ENCODE data around the gene SPATA46.

The SPATA46 gene

DNA sequence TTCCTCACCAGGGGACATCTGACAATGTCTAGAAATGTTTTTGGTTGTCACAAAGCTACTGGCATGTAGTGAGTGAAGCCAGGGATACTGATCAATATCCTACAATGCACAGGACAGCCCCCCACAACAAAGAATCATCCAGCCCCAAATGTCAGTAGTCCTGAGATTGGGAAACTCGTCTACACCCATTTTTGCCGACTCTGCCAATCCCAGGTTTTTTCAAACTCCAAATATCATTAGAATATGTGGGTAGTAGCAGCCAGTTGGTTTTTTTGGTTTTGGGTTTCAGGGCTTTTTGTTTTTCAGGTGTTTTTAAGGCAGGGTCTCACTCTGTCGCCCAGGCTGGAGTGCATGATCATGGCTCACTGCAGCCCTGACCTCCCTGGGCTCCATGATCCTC lies 5.9 kb downstream of the SPATA46 start:
- TF ChIP-seq L3MBTL2 (conservative IDR thresholded peaks at IDR 0.05) (no peak), ELF4 (IDR thresholded peaks at IDR 0.05) (no peak), LEF1 (IDR thresholded peaks at IDR 0.05; ENCODE audit: borderline replicate concordance) (no peak), CTBP1 (IDR thresholded peaks at IDR 0.05; ENCODE audit: borderline replicate concordance) (no peak), NFRKB (IDR thresholded peaks at IDR 0.05) (no peak), FOXK2 (IDR thresholded peaks at IDR 0.05) (no peak), FOXM1 (IDR thresholded peaks at IDR 0.05; ENCODE audit: borderline replicate concordance) (no peak), BHLHE40 (IDR thresholded peaks at IDR 0.05; ENCODE audit: borderline replicate concordance) (no peak), SP1 (IDR thresholded peaks at IDR 0.05) (no peak), TARDBP (IDR thresholded peaks at IDR 0.05) (no peak), SUZ12 (IDR thresholded peaks at IDR 0.05) (no peak), ARNT (IDR thresholded peaks at IDR 0.05) (no peak), HDGF (IDR thresholded peaks at IDR 0.05; ENCODE audit: borderline replicate concordance) (no peak), ZNF384 (IDR thresholded peaks at IDR 0.05) (no peak), FOXA1 (IDR thresholded peaks at IDR 0.05) (no peak)
- TF ChIP-seq, protein P1, sequence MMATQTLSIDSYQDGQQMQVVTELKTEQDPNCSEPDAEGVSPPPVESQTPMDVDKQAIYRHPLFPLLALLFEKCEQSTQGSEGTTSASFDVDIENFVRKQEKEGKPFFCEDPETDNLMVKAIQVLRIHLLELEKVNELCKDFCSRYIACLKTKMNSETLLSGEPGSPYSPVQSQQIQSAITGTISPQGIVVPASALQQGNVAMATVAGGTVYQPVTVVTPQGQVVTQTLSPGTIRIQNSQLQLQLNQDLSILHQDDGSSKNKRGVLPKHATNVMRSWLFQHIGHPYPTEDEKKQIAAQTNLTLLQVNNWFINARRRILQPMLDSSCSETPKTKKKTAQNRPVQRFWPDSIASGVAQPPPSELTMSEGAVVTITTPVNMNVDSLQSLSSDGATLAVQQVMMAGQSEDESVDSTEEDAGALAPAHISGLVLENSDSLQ (IDR thresholded peaks at IDR 0.05) = no peak
- POLR2A ChIA-PET = no interaction called here
- CTCF ChIA-PET = interaction anchor here (0.6 kb wide), 1 partner anchor 57 kb away, joined by 3 read pairs; no protein-coding TSS in a partner anchor
- DNase-seq (ENCODE audit: extremely low spot score) = no peak

DNA sequence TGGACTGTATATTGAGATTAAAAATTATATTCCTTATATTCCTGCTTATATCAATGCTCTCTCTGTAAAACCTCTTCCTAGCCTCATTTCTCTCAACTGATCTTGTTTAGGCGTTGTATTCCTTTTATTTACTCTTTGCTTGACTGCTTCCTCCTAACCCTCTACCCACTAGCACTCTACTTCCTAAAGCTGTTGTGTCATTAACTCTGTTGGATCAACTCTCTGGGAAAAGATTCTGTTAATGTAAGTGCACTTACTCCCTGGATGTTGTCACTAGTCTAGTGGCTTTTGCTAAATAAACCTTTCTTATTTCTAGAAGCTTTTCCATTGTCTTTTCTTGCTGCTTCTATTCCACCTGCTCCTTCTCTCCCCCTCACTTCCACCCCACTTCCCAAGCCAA lies 6.5 kb downstream of the SPATA46 start:
- TF ChIP-seq FOXM1 (IDR thresholded peaks at IDR 0.05; ENCODE audit: borderline replicate concordance) (no peak), HDGF (IDR thresholded peaks at IDR 0.05; ENCODE audit: borderline replicate concordance) (no peak), FOXK2 (IDR thresholded peaks at IDR 0.05) (no peak), FOXA1 (IDR thresholded peaks at IDR 0.05) (no peak), ARNT (IDR thresholded peaks at IDR 0.05) (no peak), ZNF384 (IDR thresholded peaks at IDR 0.05) (no peak), SUZ12 (IDR thresholded peaks at IDR 0.05) (no peak), SP1 (IDR thresholded peaks at IDR 0.05) (no peak)
- CTCF ChIA-PET = interaction anchor here (0.6 kb wide), 1 partner anchor 57 kb away, joined by 3 read pairs; no protein-coding TSS in a partner anchor
- no peak for DNase-seq (ENCODE audit: extremely low spot score)
- POLR2A ChIA-PET = no interaction called here

DNA sequence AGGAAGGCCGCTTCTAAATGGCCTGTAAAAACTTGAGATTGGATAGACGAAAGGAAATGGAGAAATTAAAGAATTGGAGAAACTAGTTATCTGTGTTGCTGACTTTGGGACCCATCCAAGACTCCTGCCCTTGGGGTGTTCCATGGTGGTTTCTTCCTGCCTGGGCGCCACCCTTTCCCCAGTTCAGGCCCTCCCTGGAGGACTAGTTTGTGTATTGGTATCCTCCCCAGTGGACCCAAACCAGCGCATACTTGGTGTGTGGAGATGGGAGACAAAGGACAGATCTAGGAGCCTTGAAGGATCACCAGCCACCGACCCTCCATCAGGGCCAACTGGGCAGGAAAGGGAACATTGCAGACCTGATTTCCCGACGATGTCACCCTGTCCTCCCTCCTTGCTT lies 7.1 kb downstream of the SPATA46 start:
- ChIA-PET POLR2A (no interaction called here), CTCF (no interaction called here)

DNA sequence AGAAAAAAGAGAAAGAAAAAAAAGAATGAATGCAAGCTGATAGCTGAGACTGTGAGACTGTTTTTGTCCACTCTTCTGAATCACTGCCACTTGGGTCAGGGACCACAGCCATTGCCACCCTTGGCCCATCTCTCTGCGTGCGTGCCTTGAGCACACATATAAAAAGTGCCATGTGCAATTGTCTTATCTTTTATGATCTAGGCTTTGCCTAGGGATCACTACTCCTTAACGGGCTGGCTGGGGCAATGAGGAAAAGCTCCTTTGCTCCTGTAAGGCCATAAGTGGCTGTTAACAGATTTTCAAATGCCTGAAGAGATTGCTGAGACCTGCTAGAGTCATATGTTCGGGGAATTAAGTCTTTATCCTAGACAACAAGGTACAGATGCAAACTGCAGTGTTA lies 8.2 kb downstream of the SPATA46 start:
- no peak for DNase-seq (ENCODE audit: extremely low spot score)
- TF ChIP-seq FOXK2 (IDR thresholded peaks at IDR 0.05) = no peak
- TF ChIP-seq TARDBP (IDR thresholded peaks at IDR 0.05) = no peak
- no peak for TF ChIP-seq NFRKB (IDR thresholded peaks at IDR 0.05)
- no peak for TF ChIP-seq SUZ12 (IDR thresholded peaks at IDR 0.05)
- TF ChIP-seq ARNT (IDR thresholded peaks at IDR 0.05) = no peak
- ChIA-PET POLR2A (no interaction called here), CTCF (no interaction called here)

More for the DNA sequence above, 7.1 kb downstream of the SPATA46 start:
- no peak for DNase-seq (ENCODE audit: extremely low spot score)
- TF ChIP-seq LEF1 (IDR thresholded peaks at IDR 0.05; ENCODE audit: borderline replicate concordance) (no peak), CTBP1 (IDR thresholded peaks at IDR 0.05; ENCODE audit: borderline replicate concordance) (no peak), FOXM1 (IDR thresholded peaks at IDR 0.05; ENCODE audit: borderline replicate concordance) (no peak), ELF4 (IDR thresholded peaks at IDR 0.05) (no peak), ZNF384 (IDR thresholded peaks at IDR 0.05) (no peak), NFRKB (IDR thresholded peaks at IDR 0.05) (no peak), SUZ12 (IDR thresholded peaks at IDR 0.05) (no peak), HDGF (IDR thresholded peaks at IDR 0.05; ENCODE audit: borderline replicate concordance) (no peak), TARDBP (IDR thresholded peaks at IDR 0.05) (no peak), SP1 (IDR thresholded peaks at IDR 0.05) (no peak), BHLHE40 (IDR thresholded peaks at IDR 0.05; ENCODE audit: borderline replicate concordance) (no peak), FOXK2 (IDR thresholded peaks at IDR 0.05) (no peak), FOXA1 (IDR thresholded peaks at IDR 0.05) (no peak), L3MBTL2 (conservative IDR thresholded peaks at IDR 0.05) (no peak), ARNT (IDR thresholded peaks at IDR 0.05) (no peak)
- TF ChIP-seq, protein P1 (IDR thresholded peaks at IDR 0.05) = no peak

DNA sequence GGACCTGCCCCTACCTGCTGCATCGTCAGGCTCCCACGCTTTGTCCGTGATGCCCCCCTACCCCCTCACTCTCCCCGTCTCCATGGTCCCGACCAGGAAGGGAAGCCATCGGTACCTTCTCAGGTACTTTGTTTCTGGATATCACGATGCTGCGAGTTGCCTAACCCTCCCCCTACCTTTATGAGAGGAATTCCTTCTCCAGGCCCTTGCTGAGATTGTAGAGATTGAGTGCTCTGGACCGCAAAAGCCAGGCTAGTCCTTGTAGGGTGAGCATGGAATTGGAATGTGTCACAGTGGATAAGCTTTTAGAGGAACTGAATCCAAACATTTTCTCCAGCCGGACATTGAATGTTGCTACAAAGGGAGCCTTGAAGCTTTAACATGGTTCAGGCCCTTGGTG lies 8.9 kb downstream of the SPATA46 start:
- POLR2A ChIA-PET = no interaction called here
- no peak for TF ChIP-seq SP1 (IDR thresholded peaks at IDR 0.05)
- TF ChIP-seq HDGF (IDR thresholded peaks at IDR 0.05; ENCODE audit: borderline replicate concordance) = no peak
- TF ChIP-seq, protein P1 (IDR thresholded peaks at IDR 0.05) = no peak
- TF ChIP-seq SUZ12 (IDR thresholded peaks at IDR 0.05) = no peak
- no peak for TF ChIP-seq ELF4 (IDR thresholded peaks at IDR 0.05)
- no peak for TF ChIP-seq NFRKB (IDR thresholded peaks at IDR 0.05)
- no peak for TF ChIP-seq TARDBP (IDR thresholded peaks at IDR 0.05)
- TF ChIP-seq BHLHE40 (IDR thresholded peaks at IDR 0.05; ENCODE audit: borderline replicate concordance) = no peak
- TF ChIP-seq FOXK2 (IDR thresholded peaks at IDR 0.05) = no peak
- TF ChIP-seq ARNT (IDR thresholded peaks at IDR 0.05) = no peak
- TF ChIP-seq LEF1 (IDR thresholded peaks at IDR 0.05; ENCODE audit: borderline replicate concordance) = no peak
- no peak for TF ChIP-seq FOXA1 (IDR thresholded peaks at IDR 0.05)
- no peak for TF ChIP-seq FOXM1 (IDR thresholded peaks at IDR 0.05; ENCODE audit: borderline replicate concordance)
- TF ChIP-seq CTBP1 (IDR thresholded peaks at IDR 0.05; ENCODE audit: borderline replicate concordance) = no peak
- TF ChIP-seq L3MBTL2 (conservative IDR thresholded peaks at IDR 0.05) = no peak
- no peak for DNase-seq (ENCODE audit: extremely low spot score)
- CTCF ChIA-PET = interaction anchor here (0.7 to 2.3 kb wide), 2 partner anchors 10 to 127 kb away, joined by 3 to 8 read pairs; no protein-coding TSS in a partner anchor

DNA sequence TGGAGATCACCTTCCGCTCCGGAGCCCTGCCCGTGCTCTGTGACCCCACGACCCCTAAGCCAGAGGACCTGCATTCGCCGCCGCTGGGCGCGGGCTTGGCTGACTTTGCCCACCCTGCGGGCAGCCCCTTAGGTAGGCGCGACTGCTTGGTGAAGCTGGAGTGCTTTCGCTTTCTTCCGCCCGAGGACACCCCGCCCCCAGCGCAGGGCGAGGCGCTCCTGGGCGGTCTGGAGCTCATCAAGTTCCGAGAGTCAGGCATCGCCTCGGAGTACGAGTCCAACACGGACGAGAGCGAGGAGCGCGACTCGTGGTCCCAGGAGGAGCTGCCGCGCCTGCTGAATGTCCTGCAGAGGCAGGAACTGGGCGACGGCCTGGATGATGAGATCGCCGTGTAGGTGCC lies 9.6 kb downstream of the SPATA46 start:
- TF ChIP-seq ZNF384 (IDR thresholded peaks at IDR 0.05) (no peak), ARNT (IDR thresholded peaks at IDR 0.05) (no peak), SUZ12 (IDR thresholded peaks at IDR 0.05) (no peak), FOXA1 (IDR thresholded peaks at IDR 0.05) (no peak), SP1 (IDR thresholded peaks at IDR 0.05) (no peak), ELF4 (IDR thresholded peaks at IDR 0.05) (no peak), FOXM1 (IDR thresholded peaks at IDR 0.05; ENCODE audit: borderline replicate concordance) (no peak), BHLHE40 (IDR thresholded peaks at IDR 0.05; ENCODE audit: borderline replicate concordance) (no peak), L3MBTL2 (conservative IDR thresholded peaks at IDR 0.05) (no peak), NFRKB (IDR thresholded peaks at IDR 0.05) (no peak), LEF1 (IDR thresholded peaks at IDR 0.05; ENCODE audit: borderline replicate concordance) (no peak)
- TF ChIP-seq, protein P1 (IDR thresholded peaks at IDR 0.05) = no peak
- ChIA-PET POLR2A (no interaction called here), CTCF (interaction anchor here (0.7 to 2.3 kb wide), 2 partner anchors 10 to 126 kb away, joined by 3 to 8 read pairs; no protein-coding TSS in a partner anchor)
- no peak for DNase-seq (ENCODE audit: extremely low spot score)
